Measurements from ENCODE around the gene CLMP. TPM values are rescaled to one million over a fixed set of nuclear protein-coding genes. Genes with fewer than 3 reads are reported as not detected.

Gene CLMP
- total and polyA plus RNA-seq, 3 donors from 2014 or later = 6.0 to 6.5 (median 6.3) TPM

DNA sequence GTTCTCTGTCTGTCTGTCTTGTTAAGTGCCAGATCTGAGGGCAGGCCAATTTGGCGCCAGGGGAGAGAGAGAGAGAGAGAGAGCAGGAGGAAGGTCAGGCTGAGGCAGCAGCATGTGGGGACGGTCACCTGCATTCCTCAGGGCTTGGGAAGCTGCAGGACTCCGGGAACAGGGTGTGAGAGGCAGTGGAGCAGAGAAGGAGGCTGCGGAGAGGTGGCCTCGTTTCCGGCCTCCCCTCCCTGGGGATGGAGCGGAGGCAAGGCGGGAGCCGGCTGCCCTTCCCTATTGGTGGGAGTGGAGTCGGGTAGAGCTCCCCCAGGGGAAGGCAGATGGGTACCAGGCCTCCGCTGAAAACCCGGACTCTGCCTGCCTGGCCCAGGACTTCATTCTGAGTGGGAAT lies 9.7 kb downstream of the CLMP start:
- Histone ChIP-seq H3K4me3 (no peak overlapping the region), H3K36me3 (ENCODE audit: low read depth, missing control alignments) (no peaks in the 10 kb centered on the region), H3K9me3 (no peaks in the 10 kb centered on the region), H3K27me3 (no peaks in the 10 kb centered on the region), H3K27ac (no peak overlapping the region), H3K4me1 (peaks cover 14% of the 10 kb centered on the region)
- TF ChIP-seq, protein P1, sequence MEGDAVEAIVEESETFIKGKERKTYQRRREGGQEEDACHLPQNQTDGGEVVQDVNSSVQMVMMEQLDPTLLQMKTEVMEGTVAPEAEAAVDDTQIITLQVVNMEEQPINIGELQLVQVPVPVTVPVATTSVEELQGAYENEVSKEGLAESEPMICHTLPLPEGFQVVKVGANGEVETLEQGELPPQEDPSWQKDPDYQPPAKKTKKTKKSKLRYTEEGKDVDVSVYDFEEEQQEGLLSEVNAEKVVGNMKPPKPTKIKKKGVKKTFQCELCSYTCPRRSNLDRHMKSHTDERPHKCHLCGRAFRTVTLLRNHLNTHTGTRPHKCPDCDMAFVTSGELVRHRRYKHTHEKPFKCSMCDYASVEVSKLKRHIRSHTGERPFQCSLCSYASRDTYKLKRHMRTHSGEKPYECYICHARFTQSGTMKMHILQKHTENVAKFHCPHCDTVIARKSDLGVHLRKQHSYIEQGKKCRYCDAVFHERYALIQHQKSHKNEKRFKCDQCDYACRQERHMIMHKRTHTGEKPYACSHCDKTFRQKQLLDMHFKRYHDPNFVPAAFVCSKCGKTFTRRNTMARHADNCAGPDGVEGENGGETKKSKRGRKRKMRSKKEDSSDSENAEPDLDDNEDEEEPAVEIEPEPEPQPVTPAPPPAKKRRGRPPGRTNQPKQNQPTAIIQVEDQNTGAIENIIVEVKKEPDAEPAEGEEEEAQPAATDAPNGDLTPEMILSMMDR (IDR thresholded peaks at IDR 0.05) = no peak
- no peak for TF ChIP-seq POLR2A (IDR thresholded peaks at IDR 0.05)
- DNase-seq = no peak
- 69 to 84% methylated on average over 12 of the region's 12 CpGs for WGBS, 2 donors
- intact Hi-C loops (cut with DNase I; ENCODE audit: low total_unique reads) = no loop called here

DNA sequence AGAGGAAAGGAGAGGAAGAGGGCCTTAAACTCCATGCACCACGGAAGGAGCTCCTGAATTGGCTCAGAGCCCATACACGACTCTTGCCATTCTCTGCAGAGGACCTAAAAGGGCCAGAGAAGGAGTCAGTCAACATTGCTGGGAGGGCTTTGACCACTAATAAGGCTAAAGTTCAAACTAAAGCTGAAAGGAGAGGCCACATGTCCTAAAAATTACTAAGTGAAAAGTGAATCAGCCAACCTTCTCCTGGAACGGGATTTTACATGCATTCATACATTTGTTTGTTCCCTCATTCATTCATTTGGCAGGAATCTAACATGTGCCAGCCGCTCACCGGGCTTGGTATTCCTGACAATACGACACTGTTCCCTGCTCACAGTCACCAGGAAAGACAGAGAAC lies 10.5 kb downstream of the CLMP start:
- Histone ChIP-seq H3K27ac (no peak overlapping the region), H3K4me3 (no peak overlapping the region), H3K4me1 (peaks cover 14% of the 10 kb centered on the region), H3K27me3 (no peaks in the 10 kb centered on the region), H3K36me3 (ENCODE audit: low read depth, missing control alignments) (no peaks in the 10 kb centered on the region), H3K9me3 (no peaks in the 10 kb centered on the region)
- intact Hi-C loops (cut with DNase I; ENCODE audit: low total_unique reads) = no loop called here
- DNase-seq = no peak
- WGBS, 2 donors = 66 to 72% methylated on average over 6 of the region's 6 CpGs
- TF ChIP-seq, protein P1 (IDR thresholded peaks at IDR 0.05) = no peak
- no peak for TF ChIP-seq POLR2A (IDR thresholded peaks at IDR 0.05)

DNA sequence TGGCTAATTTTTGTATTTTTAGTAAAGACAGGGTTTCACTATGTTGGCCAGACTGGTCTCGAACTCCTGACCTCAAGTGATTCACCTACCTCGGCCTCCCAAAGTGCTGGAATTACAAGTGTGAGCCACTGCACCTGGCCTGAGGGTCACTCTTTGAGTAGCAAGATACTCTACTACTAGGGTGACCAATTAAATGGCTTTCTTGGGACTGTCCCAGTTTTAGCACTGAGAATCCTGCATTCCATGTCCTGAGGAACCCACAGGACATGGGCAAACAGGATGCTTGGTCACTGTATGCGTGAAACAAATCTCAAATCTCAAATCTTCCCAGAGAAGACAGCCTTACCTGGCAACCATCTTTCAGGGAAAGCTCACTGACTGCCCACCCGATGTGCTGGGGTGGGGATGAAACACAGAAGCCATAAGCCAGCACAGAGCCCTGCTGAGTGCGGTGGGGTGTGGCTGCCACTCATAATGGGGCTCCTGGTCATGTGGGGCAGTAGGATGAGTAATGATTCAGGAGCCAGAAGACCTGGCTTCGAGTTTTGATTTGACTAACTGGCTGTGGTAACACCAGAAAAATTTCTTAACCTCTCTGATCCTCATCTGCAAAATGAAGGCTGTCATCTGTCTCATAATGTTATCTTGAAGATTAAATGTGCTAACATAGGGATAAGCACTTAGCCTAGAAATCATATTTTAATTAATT lies 11.5 kb downstream of the CLMP start:
- intact Hi-C loops (cut with DNase I; ENCODE audit: low total_unique reads) = no loop called here
- H3K9me3 ChIP-seq = no peaks in the 10 kb centered on the region
- H3K27me3 ChIP-seq = no peaks in the 10 kb centered on the region
- 90 to 91% methylated on average over 6 of the region's 6 CpGs for whole genome bisulfite sequencing, 2 donors
- H3K4me1 ChIP-seq = peaks cover 10% of the 10 kb centered on the region
- H3K27ac ChIP-seq = no peak overlapping the region
- TF ChIP-seq, protein P1 (IDR thresholded peaks at IDR 0.05) = no peak
- no peak for TF ChIP-seq POLR2A (IDR thresholded peaks at IDR 0.05)
- H3K4me3 ChIP-seq = no peak overlapping the region
- DNase-seq = no peak
- H3K36me3 ChIP-seq (ENCODE audit: low read depth, missing control alignments) = no peaks in the 10 kb centered on the region

- 86 to 87% methylated on average over 10 of the region's 10 CpGs for WGBS, 2 donors
- Histone ChIP-seq H3K27me3 (no peaks in the 10 kb centered on the region), H3K9me3 (no peaks in the 10 kb centered on the region), H3K4me3 (no peak overlapping the region), H3K36me3 (ENCODE audit: low read depth, missing control alignments) (no peaks in the 10 kb centered on the region), H3K27ac (no peak overlapping the region), H3K4me1 (no peaks in the 10 kb centered on the region)
- intact Hi-C loops (cut with DNase I; ENCODE audit: low total_unique reads) = no loop called here
- TF ChIP-seq, protein P1 (IDR thresholded peaks at IDR 0.05) = no peak
- TF ChIP-seq POLR2A (IDR thresholded peaks at IDR 0.05) = no peak
- no peak for DNase-seq
These were observed 13.1 kb downstream of the CLMP start for GRCh38 chr11:123181767-123182500.

Data from testis (tissue), 3 donors.